Ovary (tissue), 9 donors: ENCODE measurements around the gene OR5H2. TPM values are rescaled to one million over a fixed set of nuclear protein-coding genes. Genes with fewer than 3 reads are reported as not detected.

Experiments
- DNase-seq, 5 donors: peaks; one replicate each; pipeline ENCODE4 v3.0.0-alpha.2; 2019 to 2020
- H3K27ac ChIP-seq, 2 donors: fragments of 200-600 bp; one replicate each; pipeline versions ENCODE4 v1.5.1 to v1.8.0; 2019 to 2022
- H3K27me3 ChIP-seq: fragments of 200-600 bp; one replicate; pipeline ENCODE4 v1.8.0; 2022
- H3K36me3 ChIP-seq: fragments of 200-600 bp; sonication (generic); one replicate; pipeline ENCODE4 v1.5.1; 2019
- H3K4me1 ChIP-seq: one replicate; pipeline ENCODE4 v1.8.1; 2013; ENCODE audit warnings: mild to moderate bottlenecking, moderate library complexity; ENCODE audit not compliant: insufficient read depth
- H3K4me3 ChIP-seq: fragments of 200-600 bp; sonication (generic); one replicate; pipeline ENCODE4 v1.5.1; 2017
- H3K9me3 ChIP-seq, 2 donors: fragments of 200-600 bp in 1 of 2; sonication (generic) in 1 of 2; one replicate each; pipeline versions ENCODE4 v1.5.1 to v1.8.1; 2013 to 2019; ENCODE audit warnings: mild to moderate bottlenecking in 1 of 2, moderate library complexity in 1 of 2
- CTCF ChIP-seq, 3 donors: fragments of 450-650 bp in 2 of 3; fragments of 200-600 bp in 1 of 3; IDR thresholded peaks; one replicate each; pipeline versions ENCODE4 v1.5.1 to v1.8.0; 2016 to 2022; ENCODE audit warnings: antibody characterized with exemption in 3 of 3, mild to moderate bottlenecking in 1 of 3
- EP300 ChIP-seq: sonication (generic); formaldehyde crosslinking; IDR thresholded peaks from one replicate; pipeline ENCODE4 v1.6.1; 2017; ENCODE audit warnings: antibody characterized with exemption
- POLR2A ChIP-seq: fragments of 450-650 bp; IDR thresholded peaks from one replicate; pipeline ENCODE4 v1.6.1; 2017; ENCODE audit warnings: antibody characterized with exemption, mild to moderate bottlenecking, moderate library complexity
- whole genome bisulfite sequencing, 3 donors: extraction: QIAGEN DNeasy Blood & Tissue Kit in 1 of 3; methylation state at CpG; one replicate each; pipeline versions ENCODE4 v1.1.5 to v1.1.7; 2013 to 2017; 5-methylcytosine and 5-hydroxymethylcytosine counted together
- intact Hi-C, 4 donors: fragments of 100-400 bp; cut with DNase I; formaldehyde crosslinking; loops; one replicate each; pipeline versions ENCODE4 v1.11.0 to v1.15.1; 2022 to 2023
- polyA plus RNA-seq, 2 donors: library from polyadenylated mRNA; stranded (reverse); fragments of 200-250 nt in 1 of 2; fragments of 350-450 nt in 1 of 2; fragmentation: Illumina TruSeq in 1 of 2; extraction: RNeasy Lipid Tissue Mini Kit (QIAGEN cat#74804) in 1 of 2; gene quantifications; one replicate each; pipeline ENCODE4 v1.2.3, GENCODE V29; 2013 to 2014
- total RNA-seq, 7 donors: library from RNA; depleted of rRNA in 2 of 7; stranded (reverse); fragments of >200 nt in 2 of 7; fragmentation: NEBNext Ultra II Directional in 3 of 7; extraction: Animal tissue kit (Norgen Biotek cat#: 25700) in 3 of 7; gene quantifications; one replicate each; pipeline versions ENCODE4 v1.1.0 to v1.2.4, GENCODE V29; 2016 to 2023
- donor health status: DM: no; HTN: no; CAD: no; lungs with moderate emphysema.
- donor health status: DM: no; HTN: no; CAD: no.
- donor health status: Bipolar disorder and iron deficiency.
- donor health status: DM: yes; HTN: yes; CAD: no.
- donor health status: DM: no; HTN: no; CAD: no.
- donor health status: DM: yes; HTN: yes; CAD: no.

OR5H2 gene
- total and polyA plus RNA-seq, 9 donors = not detected

- Histone ChIP-seq H3K4me3 (no peak overlapping the region), H3K9me3 (no peaks in the 10 kb centered on the region), H3K27me3 (no peaks in the 10 kb centered on the region), H3K4me1 (no peaks in the 10 kb centered on the region), H3K27ac (no peak overlapping the region), H3K36me3 (no peaks in the 10 kb centered on the region)
- 77 to 83% (median 77%) methylated on average over 10 of the region's 10 CpGs for WGBS, 3 donors
- intact Hi-C loops = no loop called here
- no peak for TF ChIP-seq CTCF (IDR thresholded peaks at IDR 0.05)
- TF ChIP-seq EP300 = no peak
- TF ChIP-seq POLR2A = no peak
- no peak for DNase-seq
Measured at GRCh38 chr3:98291332-98291957, 9.1 kb downstream of the OR5H2 start.

- no peak for DNase-seq
- intact Hi-C loops = no loop called here
- Histone ChIP-seq H3K9me3 (no peaks in the 10 kb centered on the region), H3K27ac (no peak overlapping the region), H3K4me1 (no peaks in the 10 kb centered on the region), H3K4me3 (no peak overlapping the region), H3K27me3 (no peaks in the 10 kb centered on the region), H3K36me3 (no peaks in the 10 kb centered on the region)
- TF ChIP-seq POLR2A (no peak), EP300 (no peak), CTCF (IDR thresholded peaks at IDR 0.05) (no peak)
- 61 to 77% (median 74%) methylated on average over 2 of the region's 2 CpGs for WGBS, 3 donors
Measured at GRCh38 chr3:98322101-98322500, 39.8 kb downstream of the OR5H2 start.

GRCh38 chr3:98322686-98323085 is 40.4 kb downstream of the OR5H2 start:
- H3K36me3 ChIP-seq = no peaks in the 10 kb centered on the region
- intact Hi-C loops = no loop called here
- no peaks in the 10 kb centered on the region for H3K27me3 ChIP-seq
- H3K9me3 ChIP-seq = no peaks in the 10 kb centered on the region
- TF ChIP-seq CTCF (IDR thresholded peaks at IDR 0.05) (no peak), EP300 (no peak), POLR2A (no peak)
- no peaks in the 10 kb centered on the region for H3K4me1 ChIP-seq
- WGBS, 3 donors = 50 to 69% (median 57%) methylated on average over 2 of the region's 2 CpGs
- H3K4me3 ChIP-seq = no peak overlapping the region
- no peak overlapping the region for H3K27ac ChIP-seq
- DNase-seq = no peak

GRCh38 chr3:98323425-98323824 is 41.1 kb downstream of the OR5H2 start:
- intact Hi-C loops = no loop called here
- DNase-seq = no peak

More at GRCh38 chr3:98323425-98323824, 41.1 kb downstream of the OR5H2 start:
- TF ChIP-seq EP300 (no peak), POLR2A (no peak), CTCF (IDR thresholded peaks at IDR 0.05) (no peak)
- Histone ChIP-seq H3K4me3 (no peak overlapping the region), H3K36me3 (no peaks in the 10 kb centered on the region), H3K27ac (no peak overlapping the region), H3K4me1 (no peaks in the 10 kb centered on the region), H3K9me3 (no peaks in the 10 kb centered on the region), H3K27me3 (no peaks in the 10 kb centered on the region)
